Peyer's patch (tissue), 4 donors: Measurements from ENCODE around the gene GSTO2.

Source experiments
- POLR2A ChIP-seq, 2 donors: fragments of 450-650 bp; IDR thresholded peaks; one replicate each; pipeline ENCODE4 v1.5.1; 2017; ENCODE audit warnings: antibody characterized with exemption in 2 of 2, mild to moderate bottlenecking in 2 of 2, moderate library complexity in 2 of 2
- TF ChIP-seq, protein P1 (sequence below), 6 experiments: fragments of 450-650 bp in 4 of 6; fragments of 200-600 bp in 2 of 6; sonication (generic) in 1 of 6; IDR thresholded peaks; one replicate each; pipeline ENCODE4 v1.5.1; 2017 to 2019; ENCODE audit warnings: antibody characterized with exemption in 6 of 6, mild to moderate bottlenecking in 3 of 6, moderate library complexity in 1 of 6

DNA sequence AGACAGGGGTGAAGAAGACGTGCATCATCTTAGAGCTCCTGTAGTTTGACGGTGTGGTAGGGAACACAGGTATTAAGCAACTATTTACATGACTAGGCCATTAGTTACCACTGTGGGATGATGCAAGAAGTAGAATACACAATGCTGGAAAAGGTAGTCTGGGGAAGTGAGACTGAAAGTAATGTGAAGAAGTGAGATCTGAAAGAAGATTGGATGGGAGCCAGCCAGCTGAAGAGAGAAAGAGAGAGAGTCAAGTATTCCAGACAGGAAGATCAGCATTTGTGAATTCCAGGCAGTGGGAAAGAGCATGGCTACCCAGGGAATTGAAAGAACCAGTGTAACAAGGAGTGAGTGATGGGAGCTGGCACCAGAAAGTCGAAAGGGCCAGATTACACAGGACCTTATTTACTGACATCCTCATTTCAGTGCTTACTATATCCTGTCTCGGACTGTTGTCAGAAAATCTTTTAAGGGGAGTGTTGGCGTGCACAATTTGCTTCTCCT, 80.7 kb downstream of the GSTO2 start:
- TF ChIP-seq, protein P1, sequence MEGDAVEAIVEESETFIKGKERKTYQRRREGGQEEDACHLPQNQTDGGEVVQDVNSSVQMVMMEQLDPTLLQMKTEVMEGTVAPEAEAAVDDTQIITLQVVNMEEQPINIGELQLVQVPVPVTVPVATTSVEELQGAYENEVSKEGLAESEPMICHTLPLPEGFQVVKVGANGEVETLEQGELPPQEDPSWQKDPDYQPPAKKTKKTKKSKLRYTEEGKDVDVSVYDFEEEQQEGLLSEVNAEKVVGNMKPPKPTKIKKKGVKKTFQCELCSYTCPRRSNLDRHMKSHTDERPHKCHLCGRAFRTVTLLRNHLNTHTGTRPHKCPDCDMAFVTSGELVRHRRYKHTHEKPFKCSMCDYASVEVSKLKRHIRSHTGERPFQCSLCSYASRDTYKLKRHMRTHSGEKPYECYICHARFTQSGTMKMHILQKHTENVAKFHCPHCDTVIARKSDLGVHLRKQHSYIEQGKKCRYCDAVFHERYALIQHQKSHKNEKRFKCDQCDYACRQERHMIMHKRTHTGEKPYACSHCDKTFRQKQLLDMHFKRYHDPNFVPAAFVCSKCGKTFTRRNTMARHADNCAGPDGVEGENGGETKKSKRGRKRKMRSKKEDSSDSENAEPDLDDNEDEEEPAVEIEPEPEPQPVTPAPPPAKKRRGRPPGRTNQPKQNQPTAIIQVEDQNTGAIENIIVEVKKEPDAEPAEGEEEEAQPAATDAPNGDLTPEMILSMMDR (IDR thresholded peaks at IDR 0.05): no peak
- no peak for TF ChIP-seq POLR2A (IDR thresholded peaks at IDR 0.05)
